NCI-H128 (cell line): ENCODE results near the gene CPXM2.

Experiments
- DNase-seq: peaks from one replicate; lab custom pipeline; 2025; ENCODE audit not compliant: unreplicated experiment; lab: John Stamatoyannopoulos, UW

CPXM2 gene

DNA sequence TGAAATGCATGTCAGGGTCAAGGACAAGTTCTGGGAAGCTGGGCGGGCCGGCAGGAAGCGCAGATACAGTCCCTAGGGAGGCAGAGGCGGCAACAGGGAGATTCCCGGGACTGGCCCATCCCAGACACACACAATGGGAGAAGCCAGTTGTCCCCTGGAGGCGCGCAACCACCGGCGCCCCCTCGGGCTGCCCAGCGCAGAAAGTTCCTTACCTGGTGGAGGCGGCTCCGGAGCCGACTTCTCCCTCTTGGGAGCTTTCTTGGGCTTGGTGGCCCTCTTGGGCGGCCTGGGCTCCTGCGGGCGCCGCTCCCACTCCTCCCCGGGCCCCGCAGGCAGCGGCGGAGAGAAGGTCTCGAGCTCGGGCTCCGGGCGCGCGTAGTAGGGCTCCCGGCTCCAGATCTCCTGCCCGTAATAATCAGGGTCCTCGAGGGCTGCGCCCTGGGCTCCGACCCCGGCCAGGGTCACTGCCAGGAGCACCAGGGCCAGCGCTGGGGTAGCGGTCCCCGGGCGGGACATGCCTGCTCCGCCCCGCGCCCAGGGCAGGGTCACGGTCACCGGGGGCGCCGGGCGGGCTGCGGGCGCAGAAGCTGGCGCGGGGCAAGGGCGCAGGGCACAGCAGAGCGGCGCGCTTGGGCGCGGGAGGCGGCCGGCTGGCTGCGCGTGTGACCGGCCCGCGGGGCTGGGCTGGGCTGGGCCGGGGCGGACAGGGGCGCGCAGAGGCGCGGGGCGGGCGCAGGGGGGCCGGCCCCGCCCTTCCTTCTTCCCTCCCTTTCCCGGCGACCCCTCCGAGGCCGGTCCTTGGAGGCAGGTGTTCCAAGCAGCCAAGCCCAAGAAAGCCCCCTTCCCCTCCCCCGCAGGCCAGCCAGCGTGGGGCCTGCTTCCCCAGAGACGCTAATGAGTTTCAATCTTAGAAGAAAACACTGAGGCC lies at the start of gene CPXM2:
CPXM2 (minus strand) TSS at position 664 of the 928 bp plus-strand sequence; CDS start at position 516, 148 bp downstream.
- DNase-seq = no peak

DNA sequence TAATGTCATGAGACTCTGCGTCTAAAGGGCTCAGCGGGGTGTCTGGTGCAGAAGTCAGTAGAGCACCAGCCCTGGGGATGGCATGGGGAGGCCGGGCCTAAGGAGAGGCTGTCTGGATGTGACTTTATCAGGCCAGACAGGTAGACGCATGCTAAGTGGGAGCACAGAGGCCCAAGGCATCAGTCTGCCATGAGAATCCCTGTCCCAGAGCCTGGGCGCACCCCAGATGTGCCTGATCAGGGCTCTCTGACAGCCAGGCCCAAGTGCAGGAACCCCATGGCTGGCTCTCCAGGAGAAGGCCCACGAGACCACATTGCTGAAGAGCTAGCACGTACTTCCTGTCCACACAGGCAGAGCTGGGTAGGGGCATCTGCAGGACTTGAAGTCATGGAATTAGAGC lies 48.0 kb upstream of the CPXM2 start:
- DNase-seq = no peak

DNA sequence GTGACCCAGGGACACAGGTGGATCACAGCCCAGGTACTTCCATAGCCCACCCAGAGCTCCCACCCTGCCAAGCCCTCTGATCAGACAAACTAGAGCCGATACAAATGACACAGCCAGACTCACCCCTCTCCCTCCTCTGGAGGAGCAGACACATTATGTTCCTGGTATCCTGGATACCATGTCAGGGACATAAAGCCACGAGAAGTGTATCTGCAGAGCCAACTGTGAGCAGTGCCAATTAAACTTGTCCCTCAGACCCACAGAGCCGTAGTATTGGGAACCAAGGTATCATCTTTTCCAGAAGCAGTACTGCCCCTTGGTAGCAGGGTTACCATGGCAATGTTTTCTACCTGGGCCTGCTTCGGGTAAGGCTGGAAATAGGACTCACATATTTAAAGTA lies 47.3 kb upstream of the CPXM2 start:
- DNase-seq = no peak

DNA sequence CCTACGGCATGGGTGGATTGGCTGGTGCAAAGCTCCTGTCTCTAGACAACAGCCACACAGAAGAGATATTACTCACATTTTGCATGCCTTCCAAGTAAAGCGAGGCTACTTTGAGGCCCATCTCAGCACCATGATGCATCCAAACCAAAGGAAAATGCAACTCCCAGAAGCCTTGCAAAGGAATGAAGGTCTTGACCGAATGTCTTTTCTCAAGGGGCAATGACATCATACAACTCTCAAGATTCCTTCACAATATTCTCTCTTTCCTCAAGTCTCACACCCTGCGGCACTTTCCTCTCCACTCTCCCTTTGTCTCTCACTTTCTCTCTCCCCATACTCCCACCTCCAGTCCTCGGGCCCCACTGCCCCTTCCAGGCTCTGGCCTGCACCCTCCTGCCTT lies 44.8 kb upstream of the CPXM2 start:
- no peak for DNase-seq

DNA sequence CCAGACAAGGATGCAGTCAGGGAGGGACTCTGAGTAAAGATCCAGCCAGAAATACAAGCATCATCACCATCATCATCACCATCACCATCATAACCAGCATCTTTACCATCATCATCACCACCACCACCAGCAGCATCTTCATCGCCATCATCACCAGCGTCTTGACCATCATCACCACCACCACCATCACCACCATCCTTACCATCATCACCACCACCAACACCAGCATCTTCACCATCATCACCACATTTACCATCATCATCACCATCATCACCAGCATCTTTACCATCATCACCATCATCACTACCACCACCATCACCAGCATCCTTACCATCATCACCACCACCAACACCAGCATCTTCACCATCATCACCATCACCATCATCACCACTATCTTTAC lies 44.1 kb upstream of the CPXM2 start:
- DNase-seq = no peak

- DNase-seq = no peak
These were observed 43.2 kb upstream of the CPXM2 start for GRCh38 chr10:123934846-123935245.

DNA sequence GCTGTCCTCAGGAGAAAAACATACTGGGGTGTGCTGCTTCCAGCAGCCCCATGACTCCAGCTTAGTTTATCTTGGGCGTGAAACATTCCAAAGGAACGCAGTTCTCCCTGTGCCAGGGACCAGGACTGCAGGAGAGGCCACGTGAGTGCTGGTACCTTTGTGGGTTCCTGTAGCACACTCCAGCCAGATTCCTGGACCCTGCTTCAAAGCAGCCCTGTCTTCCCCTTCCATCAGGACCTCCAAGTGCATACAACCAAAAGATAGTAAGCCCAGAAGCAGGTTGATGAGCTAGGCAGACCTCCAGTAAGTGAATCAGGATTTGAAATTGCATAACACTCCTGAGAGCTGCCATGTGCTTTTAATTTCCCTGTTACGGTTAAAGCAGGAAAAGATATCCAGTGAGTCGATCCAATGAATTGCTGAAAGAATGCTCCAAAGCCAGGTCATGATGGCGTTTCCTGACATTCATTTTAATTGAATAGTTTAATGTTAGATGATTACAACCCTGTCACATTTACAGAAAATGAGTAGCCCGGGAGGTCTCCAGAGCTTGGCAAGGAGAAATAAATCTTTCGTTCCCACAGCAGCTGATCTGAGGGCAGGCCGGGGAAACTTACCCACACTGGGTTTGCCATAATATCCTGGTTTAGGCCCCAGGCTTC lies 38.9 kb upstream of the CPXM2 start:
- no peak for DNase-seq

- DNase-seq = no peak
These were observed 38.2 kb upstream of the CPXM2 start for GRCh38 chr10:123929791-123930190.

DNA sequence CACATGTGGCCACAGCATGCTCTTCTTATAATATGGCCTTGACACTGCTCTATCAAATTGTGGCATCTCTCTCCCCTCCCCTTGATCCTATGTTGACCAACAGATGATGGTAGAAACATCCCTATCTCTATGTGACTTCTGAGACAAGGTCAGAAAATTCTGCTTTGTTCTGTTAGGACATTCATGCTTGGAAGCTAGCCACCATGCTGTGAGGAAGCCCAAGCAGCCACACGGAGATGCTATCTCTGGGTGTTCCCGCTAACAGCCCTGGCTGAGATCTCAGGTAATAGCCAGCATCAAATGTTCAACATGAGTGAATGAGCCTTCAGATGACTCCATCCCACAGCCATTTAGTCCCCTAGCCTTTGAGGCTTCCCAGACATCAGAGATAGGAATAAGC lies 36.8 kb upstream of the CPXM2 start:
- no peak for DNase-seq

- DNase-seq = no peak
These were observed 35.0 kb upstream of the CPXM2 start for GRCh38 chr10:123926401-123927264.

- no peak for DNase-seq
These were observed 30.5 kb upstream of the CPXM2 start for GRCh38 chr10:123922126-123922525.

DNA sequence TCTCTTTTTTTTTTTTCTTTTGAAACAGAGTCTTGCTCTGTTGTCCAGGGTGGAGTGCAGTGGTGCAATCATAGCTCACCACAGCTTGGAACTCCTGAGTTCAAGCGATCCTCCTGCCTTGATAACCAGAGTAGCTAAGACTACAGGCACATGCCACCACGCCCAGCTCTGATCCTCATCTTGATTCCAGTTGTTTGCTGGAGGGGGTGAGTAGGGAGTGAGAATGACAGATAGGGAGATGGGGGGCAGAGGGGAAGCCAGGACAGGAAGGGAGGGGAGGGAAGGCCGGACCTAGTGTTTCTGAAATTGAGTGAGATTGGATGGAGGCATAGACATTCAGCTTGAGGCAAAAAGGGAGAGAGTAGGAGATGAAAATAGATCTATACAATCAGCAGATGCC lies 25.2 kb upstream of the CPXM2 start:
- no peak for DNase-seq

- DNase-seq = no peak
These were observed 22.2 kb upstream of the CPXM2 start for GRCh38 chr10:123913688-123914268.

- DNase-seq = peak; percentile 30
These were observed 21.3 kb upstream of the CPXM2 start for GRCh38 chr10:123912871-123913270.

- no peak for DNase-seq
These were observed 20.9 kb upstream of the CPXM2 start for GRCh38 chr10:123912466-123912865.

- peak; percentile 65 for DNase-seq
These were observed 20.3 kb upstream of the CPXM2 start for GRCh38 chr10:123911866-123912265.

DNA sequence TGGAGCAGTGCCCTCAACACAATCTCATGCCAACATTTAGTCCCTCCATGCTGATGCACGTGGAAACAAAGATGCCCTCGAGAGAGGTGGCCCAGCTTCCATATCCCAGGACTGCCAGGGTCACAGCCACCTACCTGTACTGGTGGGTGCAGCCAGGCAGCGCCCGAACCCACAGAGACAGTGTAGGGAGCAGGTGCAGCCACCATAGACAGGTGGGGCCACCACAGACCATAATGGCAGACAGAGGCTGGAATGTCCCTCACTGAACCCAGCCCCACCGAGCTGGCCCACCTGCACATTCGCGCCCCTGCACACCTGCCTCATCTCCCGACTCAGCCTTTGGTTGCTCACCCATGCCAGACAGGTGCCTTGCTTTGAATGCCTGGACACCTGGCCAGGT lies 18.3 kb upstream of the CPXM2 start:
- no peak for DNase-seq

DNA sequence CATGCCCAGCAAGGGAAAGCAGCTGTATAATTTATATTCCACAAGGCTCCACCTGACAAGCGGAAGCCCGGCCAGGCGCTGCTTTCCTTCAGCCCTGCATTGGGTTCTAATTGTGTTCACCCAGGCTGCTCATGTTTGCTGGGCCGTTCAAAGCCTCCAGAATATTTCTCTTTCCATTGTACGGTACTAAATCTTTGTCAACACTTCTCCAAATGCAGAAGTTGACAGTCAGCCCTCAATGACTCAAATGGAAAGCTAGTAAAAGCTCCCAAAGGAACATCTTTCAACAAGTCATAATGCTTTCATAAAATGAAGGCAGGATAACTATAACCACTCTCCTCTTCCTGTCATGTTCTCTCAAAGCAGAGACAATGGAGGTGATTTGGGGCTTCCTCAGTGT lies 17.8 kb upstream of the CPXM2 start:
- no peak for DNase-seq

- DNase-seq = no peak
These were observed 16.8 kb upstream of the CPXM2 start for GRCh38 chr10:123908379-123908778.

GRCh38 chr10:123906884-123907652 lies 15.5 kb upstream of the CPXM2 start:
- peak; percentile 9 for DNase-seq
